Smooth muscle cell (in vitro differentiated cells): ENCODE results near the gene GPX8. TPM values are rescaled to one million over a fixed set of nuclear protein-coding genes. Genes with fewer than 3 reads are reported as not detected.

Experiments used
- DNase-seq: peaks from one replicate; lab custom pipeline; 2025; ENCODE audit not compliant: unreplicated experiment; lab: John Stamatoyannopoulos, UW
- H2AFZ ChIP-seq: fragments of 200-600 bp; sonication (generic); 2 replicates; pipeline ENCODE4 v1.6.0; 2016; ENCODE audit warnings: antibody characterized with exemption, low read depth, mild to moderate bottlenecking
- H3F3A ChIP-seq: fragments of 200-600 bp; sonication (generic); 2 replicates; pipeline ENCODE4 v1.6.0; 2017; ENCODE audit warnings: antibody characterized with exemption, low read depth
- H3K27ac ChIP-seq: fragments of 200-600 bp; sonication (generic); 2 replicates; pipeline ENCODE4 v1.5.1; 2016; ENCODE audit warnings: low read depth, mild to moderate bottlenecking
- H3K27me3 ChIP-seq: fragments of 200-600 bp; sonication (generic); 2 replicates; pipeline ENCODE4 v1.6.1; 2016; ENCODE audit warnings: low read depth, mild to moderate bottlenecking
- H3K36me3 ChIP-seq: fragments of 200-600 bp; sonication (generic); 2 replicates; pipeline ENCODE4 v1.5.1; 2016; ENCODE audit warnings: low read depth
- H3K4me1 ChIP-seq: fragments of 200-600 bp; sonication (generic); 2 replicates; pipeline ENCODE4 v1.5.1; 2016; ENCODE audit warnings: low read depth
- H3K4me2 ChIP-seq: fragments of 200-600 bp; sonication (generic); 2 replicates; pipeline ENCODE4 v1.6.0; 2016; ENCODE audit warnings: mild to moderate bottlenecking
- H3K4me3 ChIP-seq: fragments of 200-600 bp; sonication (generic); 2 replicates; pipeline ENCODE4 v1.5.1; 2016; ENCODE audit warnings: mild to moderate bottlenecking
- H3K79me2 ChIP-seq: fragments of 200-600 bp; sonication (generic); 2 replicates; pipeline ENCODE4 v1.6.0; 2016; ENCODE audit warnings: low read depth, mild to moderate bottlenecking
- H3K9ac ChIP-seq: fragments of 200-600 bp; sonication (generic); 2 replicates; pipeline ENCODE4 v1.6.0; 2016; ENCODE audit warnings: low read depth
- H3K9me3 ChIP-seq: fragments of 200-600 bp; sonication (generic); replicated peaks from 2 replicates; pipeline ENCODE4 v1.5.1; 2016; ENCODE audit warnings: low read depth
- H4K20me1 ChIP-seq: fragments of 200-600 bp; sonication (generic); 2 replicates; pipeline ENCODE4 v1.6.0; 2016; ENCODE audit warnings: low read depth
- WGBS: methylation state at CpG from one replicate; pipeline ENCODE4 v1.1.7; 2016; ENCODE audit warnings: low lambda C conversion rate; 5-methylcytosine and 5-hydroxymethylcytosine counted together
- polyA plus RNA-seq: library from polyadenylated mRNA; unstranded; fragments of >200 nt; fragmentation: Nextera tagmentation; extraction: Ambion mirVana; gene quantifications from 2 replicates; pipeline ENCODE4 v1.2.1, GENCODE V29; 2016
- total RNA-seq: library from RNA; depleted of rRNA; stranded (reverse); fragments of >200 nt; gene quantifications from 2 replicates; pipeline ENCODE4 v1.2.3, GENCODE V29; 2014
- TF ChIP-seq, protein P1 (sequence below): fragments of 200-600 bp; sonication (generic); IDR thresholded peaks from 2 replicates; pipeline ENCODE4 v1.5.1; 2017; ENCODE audit warnings: borderline replicate concordance, mild to moderate bottlenecking, antibody characterized with exemption; ENCODE audit not compliant: insufficient read depth, poor library complexity, severe bottlenecking

The GPX8 gene
- total and polyA plus RNA-seq, 2 experiments from 2014 or later: 230 to 306 TPM

GRCh38 chr5:55123365-55123764 lies 36.6 kb upstream of the GPX8 start:
- H3K4me1 ChIP-seq: no peaks in the 10 kb centered on the region
- H3K9ac ChIP-seq: no peak overlapping the region
- TF ChIP-seq, protein P1, sequence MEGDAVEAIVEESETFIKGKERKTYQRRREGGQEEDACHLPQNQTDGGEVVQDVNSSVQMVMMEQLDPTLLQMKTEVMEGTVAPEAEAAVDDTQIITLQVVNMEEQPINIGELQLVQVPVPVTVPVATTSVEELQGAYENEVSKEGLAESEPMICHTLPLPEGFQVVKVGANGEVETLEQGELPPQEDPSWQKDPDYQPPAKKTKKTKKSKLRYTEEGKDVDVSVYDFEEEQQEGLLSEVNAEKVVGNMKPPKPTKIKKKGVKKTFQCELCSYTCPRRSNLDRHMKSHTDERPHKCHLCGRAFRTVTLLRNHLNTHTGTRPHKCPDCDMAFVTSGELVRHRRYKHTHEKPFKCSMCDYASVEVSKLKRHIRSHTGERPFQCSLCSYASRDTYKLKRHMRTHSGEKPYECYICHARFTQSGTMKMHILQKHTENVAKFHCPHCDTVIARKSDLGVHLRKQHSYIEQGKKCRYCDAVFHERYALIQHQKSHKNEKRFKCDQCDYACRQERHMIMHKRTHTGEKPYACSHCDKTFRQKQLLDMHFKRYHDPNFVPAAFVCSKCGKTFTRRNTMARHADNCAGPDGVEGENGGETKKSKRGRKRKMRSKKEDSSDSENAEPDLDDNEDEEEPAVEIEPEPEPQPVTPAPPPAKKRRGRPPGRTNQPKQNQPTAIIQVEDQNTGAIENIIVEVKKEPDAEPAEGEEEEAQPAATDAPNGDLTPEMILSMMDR: no peak
- WGBS: 84% methylated on average over 3 of the region's 3 CpGs
- no peak overlapping the region for H2AFZ ChIP-seq
- no peak overlapping the region for H3K27ac ChIP-seq
- DNase-seq: no peak
- H3K36me3 ChIP-seq: no peaks in the 10 kb centered on the region
- H3K4me3 ChIP-seq: no peak overlapping the region
- H4K20me1 ChIP-seq: no peaks in the 10 kb centered on the region
- H3K27me3 ChIP-seq: no peaks in the 10 kb centered on the region
- no peaks in the 10 kb centered on the region for H3F3A ChIP-seq
- H3K79me2 ChIP-seq: no peaks in the 10 kb centered on the region
- H3K9me3 ChIP-seq: no peaks in the 10 kb centered on the region
- no peak overlapping the region for H3K4me2 ChIP-seq

- H3K4me3 ChIP-seq: no peak overlapping the region
- peaks cover 4% of the 10 kb centered on the region for H3K9me3 ChIP-seq
- no peak overlapping the region for H2AFZ ChIP-seq
- 76% methylated on average over 5 of the region's 5 CpGs for WGBS
- no peak for DNase-seq
- no peak overlapping the region for H3K27ac ChIP-seq
- no peaks in the 10 kb centered on the region for H3K79me2 ChIP-seq
- H3K9ac ChIP-seq: no peak overlapping the region
- no peak overlapping the region for H3K4me2 ChIP-seq
- peaks cover 2% of the 10 kb centered on the region for H3K27me3 ChIP-seq
- H3K36me3 ChIP-seq: no peaks in the 10 kb centered on the region
- no peaks in the 10 kb centered on the region for H4K20me1 ChIP-seq
- TF ChIP-seq, protein P1: no peak
- H3F3A ChIP-seq: no peaks in the 10 kb centered on the region
- no peaks in the 10 kb centered on the region for H3K4me1 ChIP-seq
Measured at GRCh38 chr5:55134053-55134722, 25.8 kb upstream of the GPX8 start.

DNA sequence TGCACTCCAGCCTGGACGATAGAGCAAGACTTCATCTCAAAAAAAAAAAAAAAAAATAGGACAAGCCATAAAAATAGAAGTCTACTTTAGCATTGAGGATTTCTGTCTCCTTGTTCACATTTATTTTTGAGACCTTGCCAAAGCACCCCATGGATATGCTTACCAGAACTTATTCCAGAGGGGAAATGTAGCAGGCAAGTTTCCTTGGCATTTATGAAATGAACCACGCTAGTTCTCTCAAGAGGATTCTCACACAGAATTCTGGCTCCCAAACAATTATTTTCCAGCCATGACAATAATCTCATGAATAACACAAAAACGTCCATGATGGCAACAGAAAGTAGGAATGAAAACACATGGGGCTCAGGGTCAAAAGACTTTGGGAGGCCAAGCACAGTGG lies 23.4 kb upstream of the GPX8 start:
- Histone ChIP-seq H3K36me3 (no peaks in the 10 kb centered on the region), H3K79me2 (no peaks in the 10 kb centered on the region), H3K4me1 (no peaks in the 10 kb centered on the region), H3F3A (no peaks in the 10 kb centered on the region), H3K9ac (no peak overlapping the region), H3K27ac (no peak overlapping the region), H4K20me1 (no peaks in the 10 kb centered on the region), H3K9me3 (no peaks in the 10 kb centered on the region), H3K4me3 (no peak overlapping the region), H2AFZ (no peak overlapping the region), H3K4me2 (no peak overlapping the region), H3K27me3 (peaks cover 2% of the 10 kb centered on the region)
- TF ChIP-seq, protein P1: no peak
- WGBS: 88% methylated on average over 3 of the region's 3 CpGs
- no peak for DNase-seq
